K562 (cell line): ENCODE measurements around the gene TMEM156. TPM values are rescaled to one million over a fixed set of nuclear protein-coding genes. Genes with fewer than 3 reads are reported as not detected.

ENCODE experiments used
- ATAC-seq: fragments of 200-7000 bp; cut with Tn5 transposase; 3 replicates; pipeline ENCODE4 v1.9.1; 2020; ENCODE audit warnings: moderate library complexity
- BruUV-seq: library from RNA; stranded (reverse); fragments of 400-500 nt; replicated peaks from 2 replicates; lab custom pipeline; 2021; lab: Mats Ljungman, UMichigan
- CTCF ChIA-PET: fragments of 300-600 bp; formaldehyde crosslinking; extraction: SDS; loops from one replicate; lab custom pipeline; 2021; ENCODE audit warnings: low intra/inter-chr PET ratio; lab: Yijun Ruan, JAX
- POLR2A ChIA-PET: fragments of 300-600, 350-650 bp; sonication (Branson Sonifier 250); formaldehyde crosslinking; extraction: SDS; loops from one replicate; lab custom pipeline; 2021; ENCODE audit warnings: antibody characterized with exemption, inconsistent platforms; lab: Yijun Ruan, JAX
- DNase-seq, 4 experiments: peaks; one replicate each; pipeline versions ENCODE4 v3.0.0 to v3.0.0-alpha.2; 2011 to 2018; ENCODE audit warnings: low spot score in 3 of 4, mixed read lengths in 3 of 4; ENCODE audit errors: extremely low read depth in 1 of 4
- FAIRE-seq: peaks from 2 replicates; lab custom pipeline; 2011; peaks lifted over from hg19 to GRCh38; lab: Jason Lieb, UNC
- H2AFZ ChIP-seq: 2 replicates; pipeline ENCODE4 v1.6.0; 2011; ENCODE audit warnings: low read depth, low read length, control low read depth, inconsistent platforms
- H3K27ac ChIP-seq: fragments of 200-600 bp; 3 replicates; pipeline ENCODE4 v1.8.0; 2011; ENCODE audit warnings: low read depth, mild to moderate bottlenecking, control low read depth, inconsistent platforms, low read length, moderate library complexity, mixed read lengths; ENCODE audit errors: extremely low read depth
- H3K27me3 ChIP-seq, 2 experiments: fragments of 300-600 bp in 1 of 2; 2 replicates in 1 of 2; 3 replicates in 1 of 2; pipeline versions ENCODE4 v1.6.0 to v1.8.0; 2011; ENCODE audit warnings: inconsistent platforms in 2 of 2, low read length in 2 of 2, mild to moderate bottlenecking in 1 of 2, mixed read lengths in 1 of 2, moderate library complexity in 1 of 2; ENCODE audit not compliant: control insufficient read depth in 2 of 2, insufficient read depth in 2 of 2
- H3K36me3 ChIP-seq: fragments of 300-600 bp; 3 replicates; pipeline ENCODE4 v1.8.0; 2011; ENCODE audit warnings: mild to moderate bottlenecking, low read length, inconsistent platforms; ENCODE audit not compliant: control insufficient read depth, insufficient read depth
- H3K4me1 ChIP-seq, 2 experiments: fragments of 200-600 bp in 1 of 2; replicated peaks in 1 of 2; 2 replicates in 1 of 2; 3 replicates in 1 of 2; pipeline versions ENCODE4 v1.5.1 to v1.8.0; 2011; ENCODE audit warnings: inconsistent platforms in 2 of 2, low read length in 2 of 2, mild to moderate bottlenecking in 1 of 2, mixed read lengths in 1 of 2, moderate library complexity in 1 of 2; ENCODE audit not compliant: control insufficient read depth in 2 of 2, insufficient read depth in 2 of 2
- H3K4me2 ChIP-seq: 2 replicates; pipeline ENCODE4 v1.6.1; 2011; ENCODE audit warnings: low read length, control low read depth, inconsistent platforms, mixed read lengths; ENCODE audit not compliant: insufficient read depth
- H3K4me3 ChIP-seq: fragments of 200-600 bp; sonication (generic), shearing (Covaris generic); 2 replicates; pipeline ENCODE4 v1.5.1; 2016; ENCODE audit warnings: control low read depth, inconsistent platforms
- H3K79me2 ChIP-seq: fragments of 200-600 bp; 3 replicates; pipeline ENCODE4 v1.8.0; 2011; ENCODE audit warnings: low read length, inconsistent platforms; ENCODE audit not compliant: control insufficient read depth, insufficient read depth
- H3K9ac ChIP-seq, 2 experiments: 2 replicates each; pipeline versions ENCODE4 v1.6.0 to v1.6.1; 2011; ENCODE audit warnings: low read depth in 2 of 2, low read length in 2 of 2, control low read depth in 1 of 2, inconsistent platforms in 1 of 2, mild to moderate bottlenecking in 1 of 2, mixed read lengths in 1 of 2; ENCODE audit not compliant: insufficient read depth in 1 of 2
- H3K9me1 ChIP-seq: one replicate; pipeline ENCODE4 v1.6.0; 2011; ENCODE audit warnings: inconsistent platforms, mild to moderate bottlenecking, low read length, moderate library complexity; ENCODE audit not compliant: control insufficient read depth, insufficient read depth
- H3K9me3 ChIP-seq: replicated peaks from 2 replicates; pipeline ENCODE4 v1.5.1; 2011; ENCODE audit warnings: low read depth, low read length, inconsistent platforms; ENCODE audit not compliant: control insufficient read depth, insufficient read depth
- H4K20me1 ChIP-seq: replicated peaks from 2 replicates; pipeline ENCODE4 v1.6.1; 2011; ENCODE audit warnings: low read length, inconsistent platforms, mixed read lengths; ENCODE audit not compliant: control insufficient read depth, insufficient read depth
- CSDE1 ChIP-seq, 2 experiments: fragments of 450-650 bp; IDR thresholded peaks; 2 replicates each; pipeline ENCODE4 v1.6.1; 2016; ENCODE audit warnings: mild to moderate bottlenecking in 1 of 2
- ELF4 ChIP-seq: fragments of 450-650 bp; formaldehyde crosslinking; IDR thresholded peaks from 2 replicates; pipeline ENCODE4 v1.4.0; 2022; ENCODE audit warnings: missing genetic modification characterization
- HNRNPL ChIP-seq: fragments of 200-400 bp; formaldehyde crosslinking; IDR thresholded peaks from 2 replicates; pipeline ENCODE4 v1.6.1; 2017; ENCODE audit warnings: low read depth, mild to moderate bottlenecking, low read length
- IFI16 ChIP-seq: fragments of 250-450 bp; sonication (Bioruptor Pico); IDR thresholded peaks from 2 replicates; pipeline ENCODE4 v2.1.2; 2022; ENCODE audit warnings: mild to moderate bottlenecking, inconsistent platforms
- POU5F1 ChIP-seq: fragments of 150-350 bp; IDR thresholded peaks from 2 replicates; pipeline ENCODE4 v1.6.1; 2014; ENCODE audit warnings: borderline replicate concordance, low read length, low read depth, mild to moderate bottlenecking; ENCODE audit not compliant: partially characterized antibody
- RNF219 ChIP-seq: fragments of 250-450 bp; sonication (Bioruptor Pico); IDR thresholded peaks from 2 replicates; pipeline ENCODE4 v1.5.0; 2022; ENCODE audit warnings: mild to moderate bottlenecking
- STAG1 ChIP-seq: sonication (generic); formaldehyde crosslinking; IDR thresholded peaks from 2 replicates; pipeline ENCODE4 v1.5.0; 2020; ENCODE audit warnings: missing genetic modification reagents, borderline replicate concordance
- ZBTB2 ChIP-seq: fragments of 450-650 bp; IDR thresholded peaks from 2 replicates; pipeline ENCODE4 v1.6.1; 2016; ENCODE audit warnings: antibody characterized with exemption
- WGBS: fragments of 100-300 bp; shearing (Covaris generic); methylation state at CpG from one replicate; pipeline ENCODE4 v1.1.6; 2016; ENCODE audit warnings: low coverage, mixed read lengths; ENCODE audit not compliant: insufficient coverage; ENCODE audit errors: missing lambda C conversion rate; 5-methylcytosine and 5-hydroxymethylcytosine counted together
- in situ Hi-C: fragments of 300-500 bp; cut with MboI; formaldehyde crosslinking; loops from 4 replicates; pipeline ENCODE4 v1.15.0; 2018; ENCODE audit warnings: inconsistent platforms, mixed read lengths
- intact Hi-C: fragments of 100-400 bp; cut with micrococcal nuclease; formaldehyde crosslinking; loops from 2 replicates; pipeline ENCODE4 v1.14.2; 2022
- polyA plus RNA-seq, 8 experiments: library from polyadenylated mRNA; depleted of rRNA in 4 of 8; stranded (reverse) in 5 of 8; unstranded in 3 of 8; fragments of >200 nt; fragmentation: Nextera tagmentation in 2 of 8; fragmentation: Illumina TruSeq in 1 of 8; extraction: Ambion mirVana in 2 of 8; extraction: Trizol in 1 of 8; gene quantifications; 2 replicates each; pipeline versions ENCODE4 v1.2.1 to v1.2.3, GENCODE V29; 2011 to 2014; ENCODE audit warnings: inconsistent platforms in 1 of 8, missing spikeins in 1 of 8
- total RNA-seq, 7 experiments: library from RNA; depleted of rRNA in 6 of 7; stranded (reverse); fragments of >200 nt in 6 of 7; fragmentation: Illumina TruSeq in 2 of 7; extraction: Trizol in 2 of 7; gene quantifications; 2 replicates each; pipeline versions ENCODE4 v1.2.1 to v1.2.3, GENCODE V29; 2011 to 2021; ENCODE audit warnings: low replicate concordance in 1 of 7

TMEM156 gene
- total and polyA plus RNA-seq, 9 of the 15 experiments (the other 6 are each of a cell fraction or from before 2014, with no cell fraction given) = 3.5 to 9.6 (median 6.4) TPM

- ATAC-seq (no peak; the same call in 2 of the 3 replicates), FAIRE-seq (peak; percentile 59), DNase-seq (no peak)
- no peak overlapping the region for H3K4me2 ChIP-seq
- H3K4me1 ChIP-seq = peaks cover 0 to 3% of the 10 kb centered on the region in 2 experiments; a peak in 1 of 5 replicates
- H3K9me3 ChIP-seq = no peaks in the 10 kb centered on the region
- in situ Hi-C loops = no loop called here
- no peaks in the 10 kb centered on the region for H3K9me1 ChIP-seq
- H3K9ac ChIP-seq = no peak overlapping the region
- no peaks in the 10 kb centered on the region for H4K20me1 ChIP-seq
- TF ChIP-seq ELF4 (CRISPR knock-in tag) = no peak
- H3K79me2 ChIP-seq = no peaks in the 10 kb centered on the region
- POLR2A ChIA-PET = interaction anchor here (1.5 kb wide), 1 partner anchor 16 kb away, joined by 4 read pairs; no protein-coding TSS in a partner anchor
- no peak overlapping the region for H3K4me3 ChIP-seq
- no peaks in the 10 kb centered on the region for H3K27me3 ChIP-seq
- H2AFZ ChIP-seq = no peak overlapping the region
- WGBS = 0% methylated on average over 1 of the region's 1 CpG
- CTCF ChIA-PET = no interaction called here
- H3K36me3 ChIP-seq = no peaks in the 10 kb centered on the region
- BruUV-seq = no TSS peak
- intact Hi-C loops = no loop called here
- no peak overlapping the region for H3K27ac ChIP-seq
Measured at GRCh38 chr4:38930204-38930603, 102.0 kb downstream of the TMEM156 start.

GRCh38 chr4:38928974-38929373, 103.2 kb downstream of the TMEM156 start:
- FAIRE-seq = no peak

More at GRCh38 chr4:38928974-38929373, 103.2 kb downstream of the TMEM156 start:
- WGBS = 53% methylated on average over 9 of the region's 9 CpGs
- Histone ChIP-seq H4K20me1 (no peaks in the 10 kb centered on the region), H3K4me1 (peaks cover 0 to 3% of the 10 kb centered on the region in 2 experiments; a peak in 1 of 5 replicates), H3K4me2 (no peak overlapping the region), H3K9me1 (no peaks in the 10 kb centered on the region), H3K27me3 (no peaks in the 10 kb centered on the region), H3K9ac (no peak overlapping the region), H3K4me3 (no peak overlapping the region), H2AFZ (no peak overlapping the region), H3K36me3 (no peaks in the 10 kb centered on the region), H3K9me3 (no peaks in the 10 kb centered on the region), H3K79me2 (no peaks in the 10 kb centered on the region), H3K27ac (no peak overlapping the region)
- TF ChIP-seq STAG1 (CRISPR knock-in tag) (no peak), RNF219 (CRISPR knock-in tag) (no peak), CSDE1 (IDR thresholded peaks at IDR 0.05) (no peak), HNRNPL (no peak), IFI16 (CRISPR knock-in tag) (no peak), POU5F1 (no peak), ZBTB2 (no peak)
- intact Hi-C loops (no loop called here), in situ Hi-C loops (no loop called here)
- no TSS peak for BruUV-seq
- POLR2A ChIA-PET = interaction anchor here (0.6 to 1.0 kb wide), 3 partner anchors 16 to 85 kb away, joined by 3 to 4 read pairs (median 4); no protein-coding TSS in a partner anchor
- DNase-seq = no peak
- no peak for ATAC-seq
- CTCF ChIA-PET = no interaction called here
